Measurements from ENCODE around the gene RPL10.

DNA sequence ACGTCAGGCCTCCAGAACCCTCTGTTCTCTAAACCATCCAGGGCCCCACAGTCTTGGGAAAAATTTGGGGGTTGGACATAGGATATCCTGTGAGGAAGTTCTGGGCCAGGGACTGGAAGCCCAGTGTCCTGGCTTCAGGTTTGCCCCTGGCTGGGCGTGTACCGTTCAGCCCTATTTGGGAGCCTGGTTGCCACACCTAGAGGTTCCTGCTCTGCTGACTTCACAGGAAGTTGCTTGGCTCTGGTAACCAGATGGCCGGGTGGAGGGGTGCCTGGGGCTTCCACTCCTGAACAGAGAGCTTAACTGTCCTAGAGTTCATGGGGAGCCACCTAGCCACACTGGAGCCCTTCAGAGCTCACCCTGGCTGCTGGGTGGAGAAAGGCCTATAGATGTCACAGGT, 14.3 kb downstream of the RPL10 start:
- peak in 2 of 4 donors; percentile 9 to 12 for TF ChIP-seq POLR2A (IDR thresholded peaks at IDR 0.05)
- TF ChIP-seq CTCF (IDR thresholded peaks at IDR 0.05), result no peak
